HG03521 (cell line): Measurements from ENCODE around the gene SLC6A17.

Experiments
- ATAC-seq: cut with Tn5 transposase; IDR thresholded peaks from one replicate; pipeline ENCODE4 v1.9.1; 2021; ENCODE audit warnings: mild to moderate bottlenecking, moderate library complexity; ENCODE audit not compliant: unreplicated experiment

Gene SLC6A17

DNA sequence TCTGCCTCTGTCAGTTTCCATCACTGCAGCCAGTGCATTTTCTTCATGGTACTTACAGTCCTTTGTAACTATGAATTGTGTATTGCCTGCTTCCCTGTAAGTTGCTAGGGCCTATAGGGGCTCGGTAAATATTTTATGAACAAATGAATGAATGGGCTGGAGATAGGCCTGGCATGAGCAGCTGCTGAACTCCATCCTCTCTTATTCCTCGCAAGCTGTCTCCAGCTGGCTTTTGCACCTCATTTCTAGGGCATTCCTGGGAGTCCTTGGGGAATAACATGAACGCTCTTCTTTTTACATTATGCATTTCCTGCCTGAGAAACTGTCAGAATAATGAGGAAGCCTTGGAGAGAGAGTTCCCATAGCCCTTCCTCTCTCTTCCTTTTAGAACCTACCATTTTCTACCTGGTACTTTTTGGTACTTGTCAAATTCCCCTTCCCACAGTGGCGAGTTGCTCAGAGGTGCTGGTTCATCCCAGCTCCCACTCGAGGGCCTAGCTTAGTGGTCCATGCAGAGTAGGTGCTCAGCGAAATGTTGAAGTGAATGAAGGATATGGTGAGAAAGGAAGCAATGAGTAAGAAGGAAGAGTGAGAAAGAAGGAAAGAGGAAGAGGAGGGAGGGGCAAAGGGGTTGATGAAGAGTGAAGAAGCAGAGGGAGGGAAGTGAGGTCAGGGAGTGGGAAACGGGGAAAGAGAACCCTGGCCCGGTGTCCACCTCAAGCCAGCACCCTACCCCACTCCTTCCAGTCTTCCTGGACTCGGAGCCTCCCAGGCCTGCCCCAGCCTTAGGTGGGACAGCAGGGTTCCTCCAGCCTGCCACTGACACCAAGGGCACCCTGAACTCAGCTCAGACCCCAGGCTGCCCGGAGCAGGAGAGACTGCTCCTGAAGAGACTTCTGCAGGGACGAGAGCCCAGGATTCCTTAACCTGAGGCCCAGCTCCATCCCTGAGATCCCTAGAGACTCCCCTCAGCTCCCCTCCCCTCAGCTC lies 89.4 kb downstream of the SLC6A17 start:
- ATAC-seq, result no peak

DNA sequence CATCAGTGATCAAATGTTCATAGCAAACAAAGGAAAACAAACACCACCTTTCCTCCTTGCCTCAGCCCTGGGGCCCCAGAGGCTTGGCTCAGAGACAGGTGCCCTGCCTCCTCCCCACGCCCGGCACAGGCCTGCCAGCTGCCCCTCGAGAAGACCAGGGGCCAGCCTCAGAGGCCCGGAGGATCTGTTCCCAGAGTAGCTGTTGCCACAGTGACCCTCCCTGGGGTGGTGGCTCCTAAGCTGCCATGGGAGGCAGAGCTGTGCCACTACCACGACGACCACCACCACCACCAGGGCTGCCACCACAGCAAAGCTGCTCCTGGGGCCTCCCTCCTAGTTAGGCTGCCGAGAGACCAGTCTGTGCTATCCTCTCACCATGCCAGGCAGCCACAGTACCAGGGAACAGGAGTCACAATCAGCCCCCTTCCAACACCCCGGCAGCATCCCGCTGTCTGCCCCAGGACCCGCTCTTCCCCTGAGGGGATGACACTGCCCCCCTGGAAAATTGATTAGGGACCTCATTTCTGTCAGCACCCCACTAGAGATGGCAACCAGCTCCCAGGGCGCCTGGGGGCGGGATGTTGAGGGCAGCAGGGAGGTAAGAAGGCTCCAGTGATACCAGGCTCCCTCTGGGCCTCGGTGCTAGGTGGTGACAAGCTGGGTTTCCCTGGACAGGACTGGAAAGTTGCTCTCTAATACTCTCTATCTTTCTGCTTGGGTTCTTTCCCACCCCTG lies 90.3 kb downstream of the SLC6A17 start:
- ATAC-seq, result no peak

DNA sequence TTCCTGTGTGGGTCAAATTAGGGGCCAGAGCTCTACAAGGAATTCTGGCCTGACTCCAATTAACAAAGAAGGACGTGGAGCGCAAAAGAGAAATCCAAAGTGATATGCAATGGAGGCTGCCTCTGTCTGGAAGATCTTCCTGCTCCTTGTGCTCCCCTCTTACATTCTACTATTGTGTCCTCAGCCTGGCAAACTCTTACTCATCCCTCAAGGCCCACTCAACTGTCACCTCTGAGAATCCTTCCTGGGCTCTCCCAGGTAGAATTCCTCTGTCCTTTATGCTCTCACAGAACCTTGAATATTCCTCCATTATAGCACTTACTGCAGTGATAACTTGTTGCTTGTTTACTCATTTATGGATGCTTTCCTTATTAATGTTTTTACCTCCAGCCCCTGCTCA lies 91.2 kb downstream of the SLC6A17 start:
- ATAC-seq, result no peak

DNA sequence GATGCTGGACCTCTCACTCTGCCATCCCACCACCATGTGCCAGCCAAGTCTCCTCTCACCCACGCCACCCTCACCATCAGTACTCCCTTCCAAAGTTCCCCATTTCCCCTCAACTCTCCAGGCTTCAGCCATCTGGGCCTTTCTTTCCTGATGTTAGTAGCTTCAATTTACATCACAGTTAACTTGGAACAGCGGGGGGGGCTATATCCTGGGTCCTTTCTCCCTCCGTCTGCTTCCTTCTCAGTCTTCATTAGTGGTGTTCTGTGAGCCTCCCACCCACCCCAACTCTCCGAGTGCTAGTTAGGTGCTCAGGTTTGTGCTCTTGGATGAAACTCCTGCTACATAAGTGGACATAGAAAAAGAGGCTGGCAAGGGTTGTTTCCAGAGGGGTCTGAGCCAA lies 91.8 kb downstream of the SLC6A17 start:
- no peak for ATAC-seq

DNA sequence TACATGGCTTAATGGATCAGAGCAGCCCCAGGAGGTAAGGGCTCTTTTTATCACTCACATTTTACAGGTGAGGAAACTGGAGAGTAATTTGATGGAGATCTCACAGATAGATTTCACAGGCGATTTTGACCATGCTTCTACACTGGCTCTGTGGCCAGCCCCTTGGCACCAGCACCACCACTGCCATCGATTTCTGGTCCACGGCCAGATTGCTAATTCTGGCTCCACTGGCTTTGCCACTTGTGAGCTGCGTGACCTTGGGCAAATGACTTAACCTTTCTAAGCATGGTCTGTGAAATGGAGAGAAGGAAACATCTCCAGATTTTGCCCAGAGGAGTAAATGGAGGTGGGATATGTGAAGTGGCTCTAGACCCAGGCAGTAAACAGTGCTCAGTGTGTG lies 92.4 kb downstream of the SLC6A17 start:
- no peak for ATAC-seq

DNA sequence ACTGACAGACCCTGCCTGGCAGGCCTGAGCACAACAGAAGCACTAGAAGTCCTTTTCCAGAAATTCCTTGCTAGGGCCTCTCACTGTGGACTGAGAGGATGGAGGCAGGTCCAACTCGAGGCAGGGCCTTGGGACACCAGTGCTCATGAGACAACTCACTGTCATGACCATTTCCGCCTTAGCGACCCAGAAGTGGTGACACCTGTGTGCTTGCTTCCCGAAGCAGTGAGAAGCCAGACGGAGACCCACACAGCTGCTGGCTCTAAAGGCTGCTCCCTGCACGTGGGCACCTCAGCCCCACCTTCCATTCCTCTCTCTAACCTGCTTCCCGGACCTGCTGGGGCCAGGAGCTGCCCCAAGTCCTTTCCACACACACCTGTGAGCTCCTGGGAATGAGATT lies 92.9 kb downstream of the SLC6A17 start:
- ATAC-seq, result no peak

DNA sequence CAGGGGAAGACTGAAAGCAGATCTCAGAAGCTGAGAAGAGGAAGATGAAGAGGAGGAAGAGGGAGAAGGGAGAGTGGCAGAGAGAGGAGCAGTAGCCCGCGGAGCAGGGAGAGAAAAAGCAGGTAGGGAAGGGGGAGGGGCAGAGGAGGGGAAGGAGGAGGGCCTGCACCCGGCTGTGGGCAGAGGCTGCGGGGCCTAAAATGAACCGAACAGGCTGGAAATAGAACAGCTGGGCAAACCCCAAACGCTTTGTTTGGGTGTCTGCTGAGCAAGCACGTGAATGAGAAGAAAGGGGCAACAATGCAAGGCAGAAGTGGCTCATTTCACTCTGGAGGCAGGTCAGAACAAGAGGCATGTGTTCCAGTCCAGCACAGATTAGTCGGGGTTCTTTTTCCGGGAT lies 93.3 kb downstream of the SLC6A17 start:
- no peak for ATAC-seq

DNA sequence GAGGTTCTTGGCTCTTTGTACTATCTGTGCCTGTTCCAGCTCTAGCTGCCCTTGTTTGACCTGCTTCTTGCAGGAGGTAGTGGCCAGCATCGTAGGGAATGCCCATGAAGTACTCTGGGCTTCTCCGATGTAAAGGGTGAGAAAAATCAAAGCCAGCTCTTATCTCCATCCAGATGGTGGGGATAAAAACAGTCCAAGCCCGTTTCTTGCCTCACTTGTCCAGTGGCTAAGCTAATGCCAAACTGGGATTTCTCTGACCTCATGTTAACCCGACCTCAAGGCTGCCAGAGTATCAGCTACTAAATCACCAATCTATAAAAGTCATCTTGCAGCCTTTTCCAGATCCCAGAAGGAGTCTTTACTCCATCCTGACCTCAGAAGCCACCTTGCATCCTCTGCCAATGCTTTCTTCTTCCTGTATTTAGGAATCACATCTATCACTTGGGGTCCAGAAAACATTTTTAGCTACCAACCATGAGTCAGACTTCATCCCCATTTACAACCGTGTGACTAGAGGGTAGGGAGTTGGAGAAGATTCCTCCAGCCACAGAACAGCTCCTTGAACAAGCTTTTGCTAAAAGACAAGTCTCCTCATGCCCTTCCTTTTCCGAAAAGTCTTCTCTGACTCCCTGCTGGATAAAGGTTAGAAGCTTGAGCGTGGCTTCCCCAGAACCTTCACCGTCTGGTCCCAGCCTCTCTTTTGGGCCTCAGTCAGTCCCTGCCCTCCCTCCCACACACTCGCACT lies 95.8 kb downstream of the SLC6A17 start:
- ATAC-seq, result no peak

DNA sequence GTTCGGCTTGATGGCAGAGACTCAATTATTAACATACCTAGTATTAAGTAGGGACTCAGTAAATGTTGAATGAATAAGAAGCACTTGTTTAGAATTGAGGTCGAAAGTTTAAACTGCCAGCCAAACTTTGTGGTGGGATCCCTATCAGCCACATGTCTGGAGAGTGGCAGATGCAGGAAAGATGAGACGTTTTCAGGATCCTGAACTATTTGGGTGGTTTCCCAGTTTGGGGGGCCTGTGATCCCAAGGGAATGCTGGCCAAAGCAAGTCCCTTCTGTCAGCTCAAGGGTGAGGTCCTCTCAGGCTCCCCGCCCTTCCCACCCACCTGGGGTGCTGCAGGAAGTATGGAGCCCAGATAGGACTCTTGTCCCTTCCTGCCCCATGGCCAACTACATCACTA lies 98.5 kb downstream of the SLC6A17 start:
- no peak for ATAC-seq

DNA sequence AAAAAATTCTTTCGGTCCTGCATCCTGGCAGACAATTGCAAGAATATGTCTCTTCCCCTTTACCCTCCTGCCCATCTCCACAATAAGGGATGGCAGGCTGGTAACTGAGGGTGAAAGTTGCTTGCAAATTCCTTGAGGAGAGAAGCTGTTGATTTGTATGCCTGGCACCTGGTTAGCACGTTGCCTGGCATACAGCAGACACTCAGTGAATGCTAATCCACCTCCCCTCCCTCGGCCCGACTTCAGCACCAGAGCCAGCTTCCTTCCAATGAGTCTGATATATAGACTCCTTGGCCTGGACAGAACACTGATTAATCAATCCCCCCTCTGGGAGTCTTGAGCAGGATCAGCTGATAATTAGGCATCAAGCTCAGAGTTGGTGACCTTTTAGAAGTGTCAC lies 99.0 kb downstream of the SLC6A17 start:
- ATAC-seq, result no peak

DNA sequence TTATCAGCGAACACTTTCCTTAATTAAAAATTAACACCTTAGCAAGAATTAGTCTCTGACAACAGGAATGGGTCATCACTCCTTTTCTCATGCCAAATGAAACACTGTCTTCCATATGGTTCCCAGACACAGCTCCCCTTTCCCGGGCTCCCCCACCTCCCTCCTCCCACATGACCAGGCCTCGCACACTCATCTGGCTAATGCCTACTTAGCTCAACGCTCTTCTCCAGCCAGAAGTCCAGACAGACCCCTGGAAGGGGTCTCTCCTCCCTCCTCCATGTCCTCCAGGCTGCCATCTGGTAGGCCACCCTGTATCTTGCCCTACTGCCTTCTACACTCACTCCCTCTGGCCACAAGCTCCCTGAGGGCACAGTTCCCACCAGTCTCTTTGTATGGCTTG lies 99.7 kb downstream of the SLC6A17 start:
- no peak for ATAC-seq

DNA sequence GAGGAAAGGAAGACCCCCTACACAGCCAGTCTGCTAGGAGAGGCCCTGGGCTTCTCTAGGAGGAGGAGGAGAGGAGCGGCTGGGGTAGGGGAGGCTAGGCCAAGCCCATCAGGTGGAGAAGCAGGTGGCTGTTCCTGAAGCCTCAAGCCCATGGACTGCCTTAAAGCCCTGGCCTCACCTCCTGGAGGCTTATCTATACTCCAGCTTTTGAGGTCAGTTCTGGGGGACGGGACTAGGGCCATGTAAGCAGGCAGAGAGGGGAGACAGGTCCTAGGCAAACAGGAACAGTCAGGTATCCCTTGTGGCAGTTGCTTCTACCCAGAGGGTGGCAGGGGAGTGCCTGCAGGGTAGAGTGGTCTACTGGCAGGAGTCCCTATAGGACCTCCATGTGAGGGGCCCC lies 100.5 kb downstream of the SLC6A17 start:
- no peak for ATAC-seq
